H1 (cell line): ENCODE data around the gene GSAP. TPM values are rescaled to one million over a fixed set of nuclear protein-coding genes. Genes with fewer than 3 reads are reported as not detected.

Experiments
- CTCF ChIA-PET: fragments of 300-600 bp; sonication (Branson Sonifier 250); formaldehyde crosslinking; loops from one replicate; lab custom pipeline; 2021; ENCODE audit not compliant: partially characterized antibody; lab: Charles Lee
- POLR2A ChIA-PET: fragments of 300-600 bp; sonication (Branson Sonifier 250); formaldehyde crosslinking; loops from one replicate; lab custom pipeline; 2021; ENCODE audit warnings: inconsistent platforms; ENCODE audit not compliant: partially characterized antibody; lab: Charles Lee
- DNase-seq, 2 experiments: peaks; one replicate each; pipeline versions ENCODE4 v3.0.0 to v3.0.0-alpha.2; 2010 to 2022; ENCODE audit warnings: low spot score in 2 of 2, low read depth in 1 of 2, mixed read lengths in 1 of 2
- FAIRE-seq: peaks from 2 replicates; lab custom pipeline; 2011; peaks lifted over from hg19 to GRCh38; lab: Jason Lieb, UNC
- H2AFZ ChIP-seq: 2 replicates; pipeline ENCODE4 v1.8.1; 2012; ENCODE audit warnings: low read length, inconsistent platforms
- H2AK5ac ChIP-seq: 2 replicates; pipeline ENCODE4 v1.6.1; 2013; ENCODE audit warnings: low read depth, low read length
- H2BK120ac ChIP-seq: replicated peaks from 2 replicates; pipeline ENCODE3; 2013; ENCODE audit warnings: low read depth, low read length, inconsistent platforms
- H2BK12ac ChIP-seq: 2 replicates; pipeline ENCODE4 v1.6.1; 2013; ENCODE audit warnings: low read depth, low read length
- H2BK15ac ChIP-seq: 2 replicates; pipeline ENCODE4 v1.6.1; 2013; ENCODE audit warnings: low read length
- H2BK20ac ChIP-seq: 2 replicates; pipeline ENCODE4 v1.6.1; 2013; ENCODE audit warnings: low read length
- H2BK5ac ChIP-seq: 2 replicates; pipeline ENCODE4 v1.6.1; 2013; ENCODE audit warnings: low read depth, low read length
- H3K14ac ChIP-seq: 2 replicates; pipeline ENCODE4 v1.6.1; 2013; ENCODE audit warnings: inconsistent platforms; ENCODE audit not compliant: insufficient read length
- H3K18ac ChIP-seq: 2 replicates; pipeline ENCODE4 v1.6.1; 2013; ENCODE audit warnings: low read length; ENCODE audit errors: extremely low read depth
- H3K23ac ChIP-seq: 2 replicates; pipeline ENCODE4 v1.6.1; 2013; ENCODE audit warnings: inconsistent platforms; ENCODE audit not compliant: insufficient read length
- H3K23me2 ChIP-seq: 2 replicates; pipeline ENCODE4 v1.6.1; 2013; ENCODE audit warnings: low read depth, low read length
- H3K27ac ChIP-seq: 2 replicates; pipeline ENCODE4 v1.6.1; 2011; ENCODE audit warnings: low read depth, low read length, inconsistent platforms
- H3K27me3 ChIP-seq, 4 experiments: replicated peaks in 1 of 4; 1 replicate in 1 of 4; 2 replicates in 3 of 4; pipeline versions ENCODE4 v1.6.1 to v1.8.1; 2011 to 2013; ENCODE audit warnings: low read length in 3 of 4, mild to moderate bottlenecking in 3 of 4, inconsistent platforms in 2 of 4, mixed read lengths in 2 of 4, moderate library complexity in 1 of 4; ENCODE audit not compliant: control insufficient read depth in 3 of 4, insufficient read depth in 3 of 4; ENCODE audit errors: extremely low read depth in 1 of 4
- H3K36me3 ChIP-seq, 4 experiments: 2 replicates each; pipeline versions ENCODE4 v1.6.1 to v1.8.1; 2011 to 2013; ENCODE audit warnings: mild to moderate bottlenecking in 4 of 4, low read length in 3 of 4, moderate library complexity in 2 of 4, control low read depth in 1 of 4, inconsistent platforms in 1 of 4; ENCODE audit not compliant: insufficient read depth in 4 of 4, control insufficient read depth in 2 of 4
- H3K4ac ChIP-seq: replicated peaks from 2 replicates; pipeline ENCODE3; 2013; ENCODE audit warnings: low read length, low read depth, mixed read lengths, inconsistent platforms; ENCODE audit not compliant: insufficient read length
- H3K4me1 ChIP-seq, 4 experiments: replicated peaks in 1 of 4; 1 replicate in 1 of 4; 2 replicates in 3 of 4; pipeline versions ENCODE4 v1.6.1 to v1.8.1; 2011 to 2013; ENCODE audit warnings: low read length in 3 of 4, inconsistent platforms in 2 of 4, mixed read lengths in 1 of 4; ENCODE audit not compliant: insufficient read depth in 4 of 4, control insufficient read depth in 3 of 4
- H3K4me2 ChIP-seq, 2 experiments: 2 replicates each; pipeline versions ENCODE4 v1.6.1 to v1.8.1; 2011 to 2013; ENCODE audit warnings: low read depth in 2 of 2, low read length in 2 of 2, control low read depth in 1 of 2, inconsistent platforms in 1 of 2, mild to moderate bottlenecking in 1 of 2; ENCODE audit not compliant: insufficient read depth in 1 of 2
- H3K4me3 ChIP-seq, 4 experiments: fragments of 200-600, 300-600 bp in 1 of 4; sonication (generic), shearing (Covaris generic), sonication (Bioruptor Twin) in 1 of 4; 2 replicates each; pipeline versions ENCODE4 v1.5.1 to v1.8.1; 2011 to 2016; ENCODE audit warnings: low read length in 4 of 4, low read depth in 3 of 4, control low read depth in 2 of 4, inconsistent platforms in 2 of 4, mild to moderate bottlenecking in 2 of 4, mixed read lengths in 1 of 4, moderate library complexity in 1 of 4; ENCODE audit not compliant: insufficient read depth in 2 of 4; ENCODE audit errors: extremely low read depth in 1 of 4
- H3K56ac ChIP-seq: replicated peaks from 2 replicates; pipeline ENCODE3; 2013; ENCODE audit warnings: low read depth, mild to moderate bottlenecking, mixed read lengths, low read length, inconsistent platforms; ENCODE audit not compliant: insufficient read length
- H3K79me1 ChIP-seq: 2 replicates; pipeline ENCODE4 v1.6.1; 2013; ENCODE audit warnings: low read depth, low read length, control low read depth
- H3K79me2 ChIP-seq, 2 experiments: 2 replicates each; pipeline versions ENCODE4 v1.6.1 to v1.8.1; 2012 to 2013; ENCODE audit warnings: low read length in 2 of 2, mild to moderate bottlenecking in 2 of 2, inconsistent platforms in 1 of 2; ENCODE audit not compliant: insufficient read depth in 2 of 2, control insufficient read depth in 1 of 2
- H3K9ac ChIP-seq, 4 experiments: replicated peaks in 1 of 4; 1 replicate in 1 of 4; 2 replicates in 3 of 4; pipeline versions ENCODE4 v1.6.1 to v1.8.1; 2011 to 2013; ENCODE audit warnings: low read depth in 3 of 4, low read length in 3 of 4, control low read depth in 2 of 4, mild to moderate bottlenecking in 2 of 4, moderate library complexity in 2 of 4, inconsistent platforms in 1 of 4; ENCODE audit errors: extremely low read depth in 1 of 4
- H3K9me3 ChIP-seq, 2 experiments: 2 replicates each; pipeline versions ENCODE4 v1.6.1 to v1.8.1; 2012 to 2013; ENCODE audit warnings: mild to moderate bottlenecking in 2 of 2, moderate library complexity in 2 of 2, control low read depth in 1 of 2, inconsistent platforms in 1 of 2, low read depth in 1 of 2, low read length in 1 of 2, mixed read lengths in 1 of 2; ENCODE audit not compliant: insufficient read depth in 2 of 2
- H4K20me1 ChIP-seq, 2 experiments: replicated peaks in 1 of 2; 2 replicates each; pipeline versions ENCODE3 to v1.8.1; 2011 to 2013; ENCODE audit warnings: inconsistent platforms in 2 of 2, low read length in 2 of 2, mild to moderate bottlenecking in 1 of 2; ENCODE audit not compliant: insufficient read depth in 2 of 2, control insufficient read depth in 1 of 2
- H4K5ac ChIP-seq: 2 replicates; pipeline ENCODE4 v1.6.1; 2013; ENCODE audit warnings: low read length, low read depth, mixed read lengths, inconsistent platforms; ENCODE audit not compliant: insufficient read length
- H4K8ac ChIP-seq: 2 replicates; pipeline ENCODE4 v1.8.0; 2013; ENCODE audit warnings: mild to moderate bottlenecking, moderate library complexity, low read length, inconsistent platforms; ENCODE audit not compliant: insufficient read depth; ENCODE audit errors: extremely low read depth
- H4K91ac ChIP-seq: replicated peaks from 2 replicates; pipeline ENCODE3; 2013; ENCODE audit warnings: low read length, mixed read lengths, inconsistent platforms; ENCODE audit not compliant: insufficient read length
- CREB1 ChIP-seq: IDR thresholded peaks from 2 replicates; pipeline ENCODE4 v1.6.1; 2012; ENCODE audit warnings: inconsistent platforms
- CTBP2 ChIP-seq: IDR thresholded peaks from 2 replicates; pipeline ENCODE4 v1.7.0; 2011; ENCODE audit warnings: borderline replicate concordance, mild to moderate bottlenecking, moderate library complexity, mixed read lengths, low read length; ENCODE audit not compliant: insufficient read depth, insufficient read length
- JUN ChIP-seq: IDR thresholded peaks from 2 replicates; pipeline ENCODE4 v1.6.1; 2011; ENCODE audit warnings: low read depth, mild to moderate bottlenecking, improper control_type of control experiment, low read length
- POU5F1 ChIP-seq: IDR thresholded peaks from 2 replicates; pipeline ENCODE4 v1.6.1; 2011; ENCODE audit warnings: low read depth, mild to moderate bottlenecking, low read length, moderate library complexity
- SIN3A ChIP-seq, 2 experiments: IDR thresholded peaks in 1 of 2; conservative IDR thresholded peaks in 1 of 2; 2 replicates each; pipeline ENCODE4 v1.6.1; 2011 to 2012; ENCODE audit warnings: low read length in 2 of 2, improper control_type of control experiment in 1 of 2, low read depth in 1 of 2, mild to moderate bottlenecking in 1 of 2
- WGBS, 2 experiments: shearing (Covaris generic) in 1 of 2; methylation state at CpG; one replicate each; pipeline versions ENCODE4 v1.1.6 to v1.1.7; 2013 to 2015; ENCODE audit warnings: low lambda C conversion rate in 2 of 2, mixed read lengths in 2 of 2, inconsistent platforms in 1 of 2, low coverage in 1 of 2, missing lambda C conversion rate in 1 of 2; ENCODE audit not compliant: insufficient replicate concordance in 2 of 2, insufficient coverage in 1 of 2, insufficient read length in 1 of 2; ENCODE audit errors: extremely low coverage in 1 of 2, missing lambda C conversion rate in 1 of 2; 5-methylcytosine and 5-hydroxymethylcytosine counted together
- polyA plus RNA-seq, 7 experiments: library from polyadenylated mRNA; depleted of rRNA in 3 of 7; stranded (reverse) in 5 of 7; unstranded in 2 of 7; fragments of >200 nt in 5 of 7; fragments of 200-250 nt in 2 of 7; gene quantifications; 1 replicate in 5 of 7; 2 replicates in 1 of 7; 4 replicates in 1 of 7; pipeline versions ENCODE4 v1.2.1 to v1.2.3, GENCODE V29; 2011 to 2013; ENCODE audit warnings: missing spikeins in 2 of 7, mixed read lengths in 2 of 7
- total RNA-seq: library from RNA; stranded (reverse); fragmentation: NEBNext Ultra II Directional; extraction: Animal tissue kit (Norgen Biotek cat#: 25700); gene quantifications from 2 replicates; pipeline ENCODE4 v1.2.1, GENCODE V29; 2021
- TF ChIP-seq, protein P1 (sequence below): IDR thresholded peaks from 2 replicates; pipeline ENCODE4 v1.6.1; 2012; ENCODE audit warnings: inconsistent platforms
- TF ChIP-seq, protein P2 (sequence below): IDR thresholded peaks from 2 replicates; pipeline ENCODE4 v1.6.1; 2011; ENCODE audit warnings: low read depth, mild to moderate bottlenecking, low read length; ENCODE audit not compliant: insufficient read depth

Gene GSAP
- total and polyA plus RNA-seq, 2 of the 8 experiments (the other 6 are each of a cell fraction or from before 2014, with no cell fraction given): 0.93 to 2.1 TPM

DNA sequence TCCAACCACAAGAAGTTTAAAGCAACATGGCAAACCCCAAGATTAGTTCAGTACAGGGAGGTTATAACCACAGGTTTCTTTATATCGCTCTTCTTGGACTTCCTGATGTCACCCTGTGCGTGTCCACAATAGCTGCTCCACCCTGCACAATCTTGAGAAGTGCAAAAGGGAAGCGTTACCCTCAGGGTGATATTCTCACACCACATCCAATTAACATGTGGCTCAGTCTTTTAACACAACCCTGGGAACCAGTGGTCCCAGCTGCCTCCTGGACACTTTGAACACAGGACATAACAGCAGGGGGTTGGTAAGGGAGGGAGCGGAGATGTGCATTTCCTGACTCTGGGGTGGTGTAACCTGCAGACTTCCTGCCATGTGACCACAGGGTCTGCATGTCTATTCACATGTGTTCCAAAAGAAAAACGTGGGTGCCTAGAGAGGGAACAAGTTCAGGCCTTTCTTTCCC, 64.6 kb downstream of the GSAP start:
- Histone ChIP-seq H3K4me3 (no peak overlapping the region), H3K36me3 (no peaks in the 10 kb centered on the region), H3K27ac (no peak overlapping the region), H2AFZ (no peak overlapping the region), H3K4ac (no peak overlapping the region), H3K23me2 (no peaks in the 10 kb centered on the region)
- FAIRE-seq: no peak
- POLR2A ChIA-PET: no interaction called here
- TF ChIP-seq, protein P1, sequence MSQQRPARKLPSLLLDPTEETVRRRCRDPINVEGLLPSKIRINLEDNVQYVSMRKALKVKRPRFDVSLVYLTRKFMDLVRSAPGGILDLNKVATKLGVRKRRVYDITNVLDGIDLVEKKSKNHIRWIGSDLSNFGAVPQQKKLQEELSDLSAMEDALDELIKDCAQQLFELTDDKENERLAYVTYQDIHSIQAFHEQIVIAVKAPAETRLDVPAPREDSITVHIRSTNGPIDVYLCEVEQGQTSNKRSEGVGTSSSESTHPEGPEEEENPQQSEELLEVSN: no peak
- TF ChIP-seq JUN (no peak), CREB1 (no peak), POU5F1 (no peak), CTBP2 (no peak), SIN3A (conservative IDR thresholded peaks at IDR 0.05 in 1 of 2, IDR thresholded peaks at IDR 0.05 in 1 of 2; ENCODE audit: low read depth in 1 of 2, low read length in 2 of 2) (no peak)
- TF ChIP-seq, protein P2, sequence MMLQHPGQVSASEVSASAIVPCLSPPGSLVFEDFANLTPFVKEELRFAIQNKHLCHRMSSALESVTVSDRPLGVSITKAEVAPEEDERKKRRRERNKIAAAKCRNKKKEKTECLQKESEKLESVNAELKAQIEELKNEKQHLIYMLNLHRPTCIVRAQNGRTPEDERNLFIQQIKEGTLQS: no peak
- TF ChIP-seq, all 59 proteins: peak for 0
- H3K79me1 ChIP-seq: no peaks in the 10 kb centered on the region
- no peak overlapping the region for H2BK15ac ChIP-seq
- no peak overlapping the region for H2AK5ac ChIP-seq
- no peaks in the 10 kb centered on the region for H3K9me3 ChIP-seq
- no peaks in the 10 kb centered on the region for H3K27me3 ChIP-seq
- no peak overlapping the region for H3K18ac ChIP-seq
- no peak overlapping the region for H3K56ac ChIP-seq
- no peak overlapping the region for H2BK20ac ChIP-seq
- H3K4me2 ChIP-seq: no peak overlapping the region
- no peak overlapping the region for H3K14ac ChIP-seq
- no peak overlapping the region for H4K5ac ChIP-seq
- no peaks in the 10 kb centered on the region for H3K79me2 ChIP-seq
- peaks cover 0 to 8% (median 2%) of the 10 kb centered on the region in 4 experiments; a peak in 5 of 7 replicates for H3K4me1 ChIP-seq
- no peak overlapping the region for H2BK5ac ChIP-seq
- CTCF ChIA-PET: no interaction called here
- no peak overlapping the region for H3K9ac ChIP-seq
- no peaks in the 10 kb centered on the region for H4K20me1 ChIP-seq
- H2BK12ac ChIP-seq: peak overlapping the region; percentile 13; the same call in 1 of the 2 replicates
- DNase-seq: no peak
- no peak overlapping the region for H4K8ac ChIP-seq
- no peak overlapping the region for H3K23ac ChIP-seq
- H4K91ac ChIP-seq: peak overlapping the region; percentile 4
- WGBS, 2 experiments: 76% methylated on average over 5 of the region's 5 CpGs; no CpG with 5 or more reads in 1 of the 2 experiments
- no peak overlapping the region for H2BK120ac ChIP-seq
